Endothelial cell of hepatic sinusoid (primary cell): ENCODE results near the gene MS4A15.
"Not testable (repeated sequence)": the region's sequence is repeated elsewhere in the genome, so short reads cannot be mapped to it uniquely, and the experiment has no call there.

Experiments used
- in situ Hi-C: cut with HindIII; loops from 2 replicates; pipeline ENCODE4 v1.10.0; 2017; ENCODE audit warnings: low sequenced_read_pairs

The MS4A15 gene

GRCh38 chr11:60797846-60798630 is 41.4 kb downstream of the MS4A15 start:
- in situ Hi-C loops, result no loop called here

GRCh38 chr11:60798631-60799030 is 42.0 kb downstream of the MS4A15 start:
- in situ Hi-C loops, result no loop called here

- in situ Hi-C loops, result no loop called here
Measured at GRCh38 chr11:60801194-60801593, 44.5 kb downstream of the MS4A15 start.

GRCh38 chr11:60803273-60803936 is 46.7 kb downstream of the MS4A15 start:
- in situ Hi-C loops, result no loop called here

- in situ Hi-C loops, result no loop called here
Measured at GRCh38 chr11:60809249-60809648, 52.6 kb downstream of the MS4A15 start.

- in situ Hi-C loops, result no loop called here
Measured at GRCh38 chr11:60809691-60810090, 53.0 kb downstream of the MS4A15 start.

- in situ Hi-C loops, result no loop called here
Measured at GRCh38 chr11:60810151-60810550, 53.5 kb downstream of the MS4A15 start.

- in situ Hi-C loops, result no loop called here
Measured at GRCh38 chr11:60810569-60810968, 53.9 kb downstream of the MS4A15 start.

GRCh38 chr11:60813324-60813723 is 56.7 kb downstream of the MS4A15 start:
- in situ Hi-C loops, result no loop called here

GRCh38 chr11:60814112-60814511 is 57.4 kb downstream of the MS4A15 start:
- in situ Hi-C loops, result no loop called here

- in situ Hi-C loops, result no loop called here
Measured at GRCh38 chr11:60816590-60817157, 60.0 kb downstream of the MS4A15 start.

GRCh38 chr11:60818057-60818456 is 61.4 kb downstream of the MS4A15 start:
- in situ Hi-C loops, result no loop called here

GRCh38 chr11:60821827-60822599 is 65.3 kb downstream of the MS4A15 start:
- in situ Hi-C loops, result no loop called here

GRCh38 chr11:60823745-60824306 is 67.2 kb downstream of the MS4A15 start:
- in situ Hi-C loops, result not testable (repeated sequence)

GRCh38 chr11:60825118-60825517 is 68.5 kb downstream of the MS4A15 start:
- in situ Hi-C loops, result loop anchor here (5.0 kb wide), 2 partner anchors 48 to 72 kb away; no protein-coding TSS in a partner anchor

- in situ Hi-C loops, result loop anchor here (5.0 kb wide), 2 partner anchors 48 to 72 kb away; no protein-coding TSS in a partner anchor
Measured at GRCh38 chr11:60825790-60826189, 69.1 kb downstream of the MS4A15 start.
